Activated T-helper 2 cell treated with anti-CD3 and anti-CD28 coated beads, Interferon-gamma antibody, Interleukin-2, Interleukin-4, amounts not matched to agents 10 μg/mL and 5 μg/mL and 100 μg/mL, durations not matched to agents 14 hours and 24 hours and 36 hours (primary cell): ENCODE measurements around the gene CXCL9. TPM values are rescaled to one million over a fixed set of nuclear protein-coding genes. Genes with fewer than 3 reads are reported as not detected.

Source experiments
- DNase-seq: peaks from one replicate; pipeline ENCODE4 v3.0.0; 2021; ENCODE audit warnings: low spot score
- H3K27ac Mint-ChIP-seq: one replicate; pipeline ENCODE4 v1.8.0; 2021; ENCODE audit warnings: mixed read lengths
- H3K27me3 Mint-ChIP-seq: one replicate; pipeline ENCODE4 v1.8.0; 2021; ENCODE audit warnings: low read depth, mixed read lengths
- H3K36me3 Mint-ChIP-seq: one replicate; pipeline ENCODE4 v1.8.0; 2021; ENCODE audit warnings: low read depth, mixed read lengths
- H3K4me1 Mint-ChIP-seq: one replicate; pipeline ENCODE4 v1.8.0; 2021; ENCODE audit warnings: low read depth, mixed read lengths
- H3K4me3 Mint-ChIP-seq: one replicate; pipeline ENCODE4 v1.8.0; 2021; ENCODE audit warnings: low read depth, mild to moderate bottlenecking, moderate library complexity, mixed read lengths
- H3K9me3 Mint-ChIP-seq: one replicate; pipeline ENCODE4 v1.8.0; 2021; ENCODE audit warnings: mixed read lengths
- intact Hi-C: fragments of 100-400 bp; cut with micrococcal nuclease; formaldehyde crosslinking; loops from one replicate; pipeline ENCODE4 v1.15.1; 2023
- total RNA-seq: library from RNA; stranded (reverse); gene quantifications from 2 replicates; pipeline ENCODE4 v1.2.3, GENCODE V29; 2022

The CXCL9 gene
- total RNA-seq, 1 donor from 2014 or later = 0.09 TPM

DNA sequence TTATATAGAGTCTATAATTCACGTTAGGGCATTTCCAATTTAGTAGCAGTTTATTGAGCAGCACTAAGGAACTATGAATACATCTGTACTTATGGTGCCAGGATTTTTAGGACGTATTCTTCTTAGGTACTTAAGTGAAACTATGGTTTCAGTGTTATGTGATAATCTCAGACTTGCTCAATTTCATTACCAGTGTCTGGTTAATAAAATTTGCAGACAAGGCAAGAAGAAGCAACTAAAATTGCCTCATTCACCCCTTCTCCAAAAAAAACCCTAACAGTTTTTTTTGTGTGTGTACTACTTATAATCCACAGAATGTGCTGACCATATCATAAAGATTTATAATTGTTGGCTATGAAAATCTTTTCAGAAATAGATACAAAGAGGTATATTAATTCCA lies 22.0 kb upstream of the CXCL9 start:
- intact Hi-C loops = loop anchor here (10.0 kb wide), 2 partner anchors 276 to 1556 kb away; partner anchors contain the start of gene STBD1
- Mint-ChIP-seq H3K27me3 (peaks cover 10% of the 10 kb centered on the region), H3K9me3 (no peaks in the 10 kb centered on the region)

DNA sequence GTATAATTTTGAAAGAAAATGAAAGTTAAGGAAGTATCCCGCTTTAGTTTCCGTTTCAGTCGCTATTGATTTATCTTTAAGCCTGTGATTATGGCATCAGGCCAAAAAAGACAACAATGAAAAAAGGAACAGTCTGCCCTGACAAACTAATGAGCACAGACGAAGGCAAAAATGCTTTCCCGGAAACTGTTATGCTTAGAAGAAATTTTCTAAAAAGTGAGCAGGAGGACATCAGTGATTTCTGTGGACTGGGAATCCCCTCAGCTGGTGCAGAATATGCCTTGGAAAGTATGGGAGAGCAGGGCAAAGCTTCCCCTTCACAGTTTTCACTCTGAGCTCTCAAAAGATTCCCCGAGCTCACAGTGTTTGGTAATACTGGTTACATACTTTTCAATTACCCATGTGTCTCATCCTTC lies 21.0 kb upstream of the CXCL9 start:
- H3K9me3 Mint-ChIP-seq = no peaks in the 10 kb centered on the region
- H3K36me3 Mint-ChIP-seq = no peaks in the 10 kb centered on the region
- no peak overlapping the region for H3K4me3 Mint-ChIP-seq
- peaks cover 28% of the 10 kb centered on the region for H3K4me1 Mint-ChIP-seq
- H3K27me3 Mint-ChIP-seq = peaks cover 8% of the 10 kb centered on the region
- DNase-seq = no peak
- H3K27ac Mint-ChIP-seq = no peak overlapping the region
- intact Hi-C loops = loop anchor here (10.0 kb wide), 2 partner anchors 276 to 1556 kb away; partner anchors contain the start of gene STBD1

More for the DNA sequence above, 22.0 kb upstream of the CXCL9 start:
- DNase-seq = no peak
- H3K4me1 Mint-ChIP-seq = peaks cover 22% of the 10 kb centered on the region
- H3K36me3 Mint-ChIP-seq = no peaks in the 10 kb centered on the region
- no peak overlapping the region for H3K27ac Mint-ChIP-seq
- no peak overlapping the region for H3K4me3 Mint-ChIP-seq

DNA sequence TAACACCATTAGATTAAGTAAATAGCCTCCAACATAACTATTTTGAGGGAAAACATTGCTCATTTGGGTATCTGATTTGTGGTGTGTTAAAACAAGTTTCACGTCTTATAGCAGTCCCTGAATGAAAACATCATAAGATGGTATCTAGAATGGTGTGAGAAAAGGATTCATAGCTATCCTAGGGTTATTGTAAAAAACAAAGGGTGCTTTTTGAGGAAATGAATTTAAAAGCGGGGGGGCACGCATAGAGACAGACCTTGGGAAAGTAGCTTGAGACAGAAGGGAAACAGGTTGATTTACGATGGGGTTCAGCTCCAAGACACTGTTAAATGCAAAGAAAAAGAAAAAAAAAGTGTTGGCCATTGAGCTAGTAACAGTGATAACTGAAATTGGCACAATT lies 16.8 kb upstream of the CXCL9 start:
- H3K4me3 Mint-ChIP-seq = no peak overlapping the region
- H3K27me3 Mint-ChIP-seq = peaks cover 3% of the 10 kb centered on the region
- no peak for DNase-seq
- peaks cover 41% of the 10 kb centered on the region for H3K4me1 Mint-ChIP-seq
- H3K9me3 Mint-ChIP-seq = no peaks in the 10 kb centered on the region
- no peaks in the 10 kb centered on the region for H3K36me3 Mint-ChIP-seq
- H3K27ac Mint-ChIP-seq = peak overlapping the region; percentile 24
- intact Hi-C loops = loop anchor here (1.0 to 10.0 kb wide), 3 partner anchors 34 to 1561 kb away; partner anchors contain the start of gene STBD1

DNA sequence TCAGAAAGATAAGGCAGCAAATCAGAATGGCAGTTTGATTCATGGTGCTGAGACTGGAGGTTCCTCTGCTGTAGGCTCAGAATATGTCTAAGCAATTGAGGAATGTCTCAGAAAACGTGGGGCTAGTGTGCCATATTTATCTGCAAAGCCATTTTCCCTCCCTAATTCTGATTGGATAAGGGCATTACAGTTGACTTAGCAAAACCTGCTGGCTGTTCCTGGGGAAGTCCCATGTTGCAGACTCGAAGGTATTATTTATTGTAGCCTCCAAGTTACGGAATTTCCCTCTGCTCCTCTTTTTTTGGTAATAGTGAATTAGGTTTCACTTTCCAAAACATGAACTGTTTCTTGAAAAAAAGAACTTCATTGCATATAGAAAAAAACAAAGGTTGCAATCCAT lies 16.1 kb upstream of the CXCL9 start, which contains the start of gene CXCL10:
Gene CXCL10 (minus strand): TSS at position 109 of the 400 bp plus-strand sequence. CDS start 66 bp downstream, at position 43.
- Mint-ChIP-seq H3K4me3 (no peak within 1 kb of the TSS), H3K9me3 (no peaks in the 10 kb centered on the region), H3K4me1 (peaks cover 38% of the 10 kb centered on the region), H3K27me3 (no peaks in the 10 kb centered on the region), H3K36me3 (no peaks in the 10 kb centered on the region), H3K27ac (peak within 1 kb of the TSS; percentile 24)
- DNase-seq = no peak
- intact Hi-C loops = loop anchor here (2.0 to 10.0 kb wide), 3 partner anchors 19 to 1561 kb away; partner anchors contain the start of gene STBD1

DNA sequence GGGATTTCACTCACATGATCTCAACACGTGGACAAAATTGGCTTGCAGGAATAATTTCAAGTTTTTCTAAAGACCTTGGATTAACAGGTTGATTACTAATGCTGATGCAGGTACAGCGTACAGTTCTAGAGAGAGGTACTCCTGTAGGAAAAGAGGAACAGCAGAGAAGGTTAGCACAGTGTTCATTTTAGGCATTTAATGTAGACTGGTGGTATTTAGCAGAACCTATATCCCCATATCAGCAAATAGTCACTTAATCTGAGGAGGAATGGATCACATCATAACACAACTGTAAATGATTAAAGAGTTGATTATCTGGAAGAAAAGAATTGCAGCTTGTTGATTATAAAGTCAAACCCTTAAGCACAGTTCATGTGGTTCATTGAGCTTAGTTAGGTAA lies 15.4 kb upstream of the CXCL9 start:
- intact Hi-C loops = loop anchor here (2.0 to 10.0 kb wide), 3 partner anchors 20 to 1562 kb away; partner anchors contain the start of gene STBD1
- H3K4me3 Mint-ChIP-seq = no peak overlapping the region
- H3K36me3 Mint-ChIP-seq = no peaks in the 10 kb centered on the region

DNA sequence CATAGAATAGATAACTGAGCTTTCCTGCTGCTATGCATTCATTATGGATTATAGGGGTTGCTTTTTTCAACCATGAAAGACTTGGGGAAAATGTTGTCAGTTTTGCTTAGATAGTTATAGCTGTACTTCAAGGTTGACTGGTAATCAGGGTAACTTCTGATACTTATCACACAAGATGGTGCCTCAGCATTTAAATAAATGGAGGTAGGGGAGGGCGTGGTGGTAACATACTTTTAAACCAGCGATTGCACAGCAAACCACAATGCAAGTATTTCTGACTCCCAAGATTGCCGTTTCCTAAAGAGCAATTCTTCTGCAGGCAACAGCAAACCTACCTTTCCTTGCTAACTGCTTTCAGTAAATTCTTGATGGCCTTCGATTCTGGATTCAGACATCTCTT lies 14.7 kb upstream of the CXCL9 start:
- Mint-ChIP-seq H3K27me3 (no peaks in the 10 kb centered on the region), H3K4me1 (peaks cover 33% of the 10 kb centered on the region), H3K9me3 (no peaks in the 10 kb centered on the region), H3K4me3 (no peak overlapping the region), H3K36me3 (no peaks in the 10 kb centered on the region), H3K27ac (no peak overlapping the region)
- intact Hi-C loops = loop anchor here (2.0 to 10.0 kb wide), 3 partner anchors 21 to 1563 kb away; partner anchors contain the start of gene STBD1
- no peak for DNase-seq

More for the DNA sequence above, 15.4 kb upstream of the CXCL9 start:
- H3K9me3 Mint-ChIP-seq = no peaks in the 10 kb centered on the region
- peaks cover 35% of the 10 kb centered on the region for H3K4me1 Mint-ChIP-seq
- DNase-seq = no peak
- no peak overlapping the region for H3K27ac Mint-ChIP-seq
- H3K27me3 Mint-ChIP-seq = no peaks in the 10 kb centered on the region

DNA sequence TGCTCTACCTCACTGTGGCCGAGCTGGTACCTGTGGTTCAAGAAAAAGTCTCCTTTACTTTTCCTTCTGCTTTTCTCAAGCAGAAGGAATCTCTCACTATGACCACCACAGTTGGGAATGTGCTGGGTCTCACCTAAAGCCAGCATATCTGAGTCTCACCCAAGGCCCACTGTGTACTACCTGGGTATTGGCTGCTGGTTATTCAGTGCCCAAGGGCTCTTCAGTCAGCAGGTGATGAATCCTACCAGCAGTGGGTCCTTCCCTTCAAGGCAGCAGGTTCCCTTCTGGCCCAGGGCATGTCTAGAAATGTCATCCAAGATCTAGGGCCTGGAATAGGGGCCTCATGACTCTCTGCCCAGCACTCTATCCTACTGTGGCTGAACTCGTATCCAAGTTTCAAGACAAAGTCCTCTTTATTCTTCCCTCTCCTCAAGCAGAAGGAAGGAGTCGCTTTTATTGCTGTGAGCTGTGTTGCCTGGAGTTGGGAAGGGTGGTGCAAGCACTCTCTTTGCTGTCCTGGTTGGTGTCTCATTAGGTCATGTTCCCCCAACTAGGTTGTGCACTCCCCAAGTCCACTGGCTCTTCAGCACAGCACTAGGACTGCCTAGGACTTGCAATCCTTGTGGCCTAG lies 9.9 kb upstream of the CXCL9 start:
- intact Hi-C loops = no loop called here
- peaks cover 21% of the 10 kb centered on the region for H3K4me1 Mint-ChIP-seq
- peaks cover 2% of the 10 kb centered on the region for H3K27me3 Mint-ChIP-seq
- H3K27ac Mint-ChIP-seq = no peak overlapping the region
- H3K36me3 Mint-ChIP-seq = no peaks in the 10 kb centered on the region
- no peak overlapping the region for H3K4me3 Mint-ChIP-seq
- no peaks in the 10 kb centered on the region for H3K9me3 Mint-ChIP-seq
- no peak for DNase-seq

DNA sequence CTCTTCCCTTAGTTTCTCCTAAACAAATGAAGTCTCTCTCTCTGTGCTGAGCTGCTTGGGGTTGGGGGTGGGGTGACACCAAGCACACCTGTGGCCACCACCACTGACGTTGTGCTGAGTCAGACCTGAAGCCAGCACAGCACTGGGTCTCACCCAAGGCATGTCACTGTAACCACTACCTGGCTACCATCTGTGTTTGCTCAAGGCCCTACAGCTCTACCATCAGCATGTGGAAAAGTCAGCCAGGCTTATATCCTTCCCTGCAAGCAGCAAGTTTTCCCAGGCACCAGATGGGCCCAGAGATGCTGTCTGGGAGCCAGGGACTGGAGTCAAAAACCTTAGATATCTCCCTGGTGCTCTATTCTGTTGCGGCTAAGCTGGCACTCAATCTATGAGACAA lies 9.1 kb upstream of the CXCL9 start:
- Mint-ChIP-seq H3K27me3 (peaks cover 2% of the 10 kb centered on the region), H3K36me3 (no peaks in the 10 kb centered on the region), H3K4me1 (peaks cover 20% of the 10 kb centered on the region), H3K27ac (no peak overlapping the region), H3K4me3 (no peak overlapping the region), H3K9me3 (no peaks in the 10 kb centered on the region)
- no peak for DNase-seq
- intact Hi-C loops = no loop called here

DNA sequence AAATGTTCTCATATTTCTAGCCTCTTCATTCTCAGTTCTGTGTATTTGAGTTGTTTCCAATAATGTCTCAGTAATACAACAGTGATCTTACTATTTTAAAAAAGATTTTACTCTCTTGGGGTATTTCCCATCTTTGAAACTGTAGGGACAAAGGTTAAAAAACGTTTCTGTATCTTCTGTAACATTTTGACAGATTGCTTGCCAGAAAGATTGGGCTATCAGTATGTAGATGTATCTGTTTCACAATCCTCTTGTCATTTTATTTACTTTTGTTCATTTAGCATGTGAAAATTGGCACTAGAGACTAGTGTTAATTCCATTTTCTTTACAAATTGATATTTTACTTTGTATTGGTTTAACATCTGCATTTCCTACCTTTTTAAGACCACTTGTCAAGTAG lies 6.2 kb upstream of the CXCL9 start:
- intact Hi-C loops = no loop called here
- no peaks in the 10 kb centered on the region for H3K9me3 Mint-ChIP-seq
- H3K4me1 Mint-ChIP-seq = peaks cover 18% of the 10 kb centered on the region

DNA sequence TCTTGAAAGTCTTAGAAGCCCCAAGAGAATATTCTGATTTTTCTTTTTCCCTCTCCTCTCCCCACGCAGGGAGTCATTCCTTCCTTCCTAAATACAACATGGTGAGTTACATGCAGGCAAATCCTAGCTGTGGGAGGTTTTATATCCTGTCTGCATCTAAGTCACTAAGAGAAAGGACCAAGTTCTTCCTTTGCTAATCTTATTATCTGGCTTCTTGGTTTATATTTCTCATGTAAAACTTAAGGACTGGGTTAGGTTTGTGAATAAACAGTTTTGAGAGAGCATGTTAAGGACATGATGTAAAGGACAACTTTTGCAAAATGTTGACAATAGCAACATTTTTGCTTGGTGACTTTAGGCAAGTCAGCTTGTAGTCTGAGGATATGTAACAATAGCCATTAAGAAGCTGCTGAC lies 5.1 kb upstream of the CXCL9 start:
- H3K27me3 Mint-ChIP-seq = peaks cover 6% of the 10 kb centered on the region
- no peak overlapping the region for H3K4me3 Mint-ChIP-seq
- H3K4me1 Mint-ChIP-seq = peaks cover 18% of the 10 kb centered on the region
- DNase-seq = no peak
- no peaks in the 10 kb centered on the region for H3K9me3 Mint-ChIP-seq
- intact Hi-C loops = no loop called here
- no peak overlapping the region for H3K27ac Mint-ChIP-seq
- no peaks in the 10 kb centered on the region for H3K36me3 Mint-ChIP-seq

More for the DNA sequence above, 6.2 kb upstream of the CXCL9 start:
- H3K27ac Mint-ChIP-seq = no peak overlapping the region
- H3K4me3 Mint-ChIP-seq = no peak overlapping the region
- no peaks in the 10 kb centered on the region for H3K36me3 Mint-ChIP-seq
- no peak for DNase-seq
- peaks cover 2% of the 10 kb centered on the region for H3K27me3 Mint-ChIP-seq

DNA sequence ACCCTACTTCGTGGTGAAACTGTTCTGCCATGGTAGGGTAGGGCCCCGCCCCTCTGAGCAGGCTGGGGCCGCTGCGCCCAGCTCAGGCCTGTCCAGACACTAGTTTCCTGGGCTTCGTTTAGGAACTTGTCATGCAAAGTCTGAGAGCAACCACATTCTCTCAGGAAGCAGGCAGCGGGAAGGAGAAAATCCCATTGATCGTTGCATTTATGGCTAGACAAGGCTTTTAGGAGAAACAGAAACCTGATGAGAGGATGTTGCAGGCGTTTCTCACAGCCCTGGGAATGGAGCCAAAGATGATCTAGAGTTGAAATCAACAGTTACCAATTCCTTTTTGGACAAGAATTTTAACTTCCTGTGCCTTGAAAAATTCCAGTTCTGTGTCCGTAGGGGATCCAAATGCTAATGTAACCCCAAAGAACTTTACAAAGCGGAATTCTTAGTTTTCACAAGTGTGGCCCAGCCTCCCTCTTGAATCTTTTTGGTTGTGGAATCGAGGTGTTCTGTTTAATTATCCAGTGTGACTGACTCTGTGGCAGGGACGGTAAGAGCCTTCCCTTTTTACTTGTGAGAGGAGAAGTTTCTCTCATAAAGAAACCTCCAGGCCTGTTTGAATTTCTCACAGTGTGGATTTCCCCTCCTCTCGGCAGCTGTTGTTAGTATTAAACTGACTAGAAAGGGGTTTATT lies 4.5 kb upstream of the CXCL9 start:
- H3K27ac Mint-ChIP-seq = no peak overlapping the region
- H3K27me3 Mint-ChIP-seq = peaks cover 9% of the 10 kb centered on the region
- intact Hi-C loops = no loop called here
- no peaks in the 10 kb centered on the region for H3K9me3 Mint-ChIP-seq
- no peak for DNase-seq
- H3K4me1 Mint-ChIP-seq = peaks cover 17% of the 10 kb centered on the region
- H3K4me3 Mint-ChIP-seq = no peak overlapping the region
- H3K36me3 Mint-ChIP-seq = no peaks in the 10 kb centered on the region

DNA sequence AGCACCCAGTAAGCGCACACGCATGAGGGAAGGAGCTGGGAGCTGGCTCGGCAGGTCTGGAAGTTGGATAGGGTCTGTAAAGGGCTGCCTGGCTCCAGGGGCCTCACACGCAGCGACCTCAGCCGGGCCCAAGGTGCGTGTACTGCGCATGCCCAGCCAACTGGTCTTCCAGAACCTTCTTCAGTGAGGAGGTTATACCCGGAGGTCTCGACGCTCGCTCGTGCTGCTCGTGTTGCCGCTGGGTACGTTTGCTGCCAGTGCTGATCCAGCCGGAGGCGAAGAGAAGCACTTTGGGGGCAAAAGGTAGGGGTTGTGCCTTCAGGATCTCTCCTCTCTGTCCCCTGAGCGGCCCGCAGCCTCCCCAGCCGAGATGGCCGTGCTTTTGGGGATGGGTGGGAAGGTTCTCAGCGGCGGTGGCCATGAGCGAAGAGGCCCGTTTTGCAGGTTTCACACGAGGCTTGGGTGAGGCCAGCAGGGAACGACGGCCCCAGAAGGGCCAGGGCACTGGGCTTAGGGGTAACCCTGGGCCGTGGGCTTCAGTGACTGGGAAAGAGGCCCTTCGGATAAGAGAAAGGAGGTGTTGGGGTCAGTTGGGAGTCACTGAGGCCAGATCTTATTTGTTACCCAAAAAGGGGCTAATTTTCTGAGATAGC lies 3.8 kb upstream of the CXCL9 start:
- no peaks in the 10 kb centered on the region for H3K9me3 Mint-ChIP-seq
- H3K36me3 Mint-ChIP-seq = no peaks in the 10 kb centered on the region
- no peak for DNase-seq
- H3K4me1 Mint-ChIP-seq = peaks cover 10% of the 10 kb centered on the region
- intact Hi-C loops = no loop called here
- peaks cover 9% of the 10 kb centered on the region for H3K27me3 Mint-ChIP-seq
- no peak overlapping the region for H3K27ac Mint-ChIP-seq
- no peak overlapping the region for H3K4me3 Mint-ChIP-seq
